Right lobe of liver (tissue), 6 donors: ENCODE results near the gene PLXND1. TPM values are rescaled to one million over a fixed set of nuclear protein-coding genes. Genes with fewer than 3 reads are reported as not detected.

Experiments used
- ATAC-seq, 4 donors: fragments of 200-7000 bp; cut with Tn5 transposase; one replicate each; pipeline ENCODE4 v1.9.1; 2020; ENCODE audit warnings: mild to moderate bottlenecking in 4 of 4, moderate library complexity in 4 of 4
- DNase-seq, 3 donors: peaks; one replicate each; pipeline ENCODE4 v3.0.0-alpha.2; 2020
- H3K27ac ChIP-seq, 3 donors: fragments of 200-600 bp; one replicate each; pipeline ENCODE4 v1.8.0; 2022
- H3K27me3 ChIP-seq, 2 donors: fragments of 200-600 bp; one replicate each; pipeline ENCODE4 v1.8.0; 2022
- H3K36me3 ChIP-seq, 4 donors: fragments of 200-600 bp; sonication (generic) in 1 of 4; one replicate each; pipeline versions ENCODE4 v1.5.1 to v1.8.0; 2017 to 2022; ENCODE audit warnings: control low read depth in 1 of 4
- H3K4me1 ChIP-seq, 4 donors: fragments of 200-600 bp; sonication (generic) in 1 of 4; one replicate each; pipeline versions ENCODE4 v1.5.1 to v1.8.0; 2017 to 2022; ENCODE audit warnings: control low read depth in 1 of 4
- H3K4me3 ChIP-seq, 3 donors: fragments of 200-600 bp; one replicate each; pipeline ENCODE4 v1.8.0; 2022
- H3K9me3 ChIP-seq, 4 donors: fragments of 200-600 bp; sonication (generic) in 1 of 4; one replicate each; pipeline versions ENCODE4 v1.5.1 to v1.8.0; 2017 to 2022; ENCODE audit warnings: control low read depth in 1 of 4
- CTCF ChIP-seq, 4 donors: fragments of 200-600 bp in 3 of 4; fragments of 450-650 bp in 1 of 4; IDR thresholded peaks; one replicate each; pipeline versions ENCODE4 v1.5.1 to v1.8.0; 2016 to 2022; ENCODE audit warnings: antibody characterized with exemption in 4 of 4, mild to moderate bottlenecking in 2 of 4
- POLR2A ChIP-seq: fragments of 450-650 bp; IDR thresholded peaks from one replicate; pipeline ENCODE4 v1.6.1; 2017; ENCODE audit warnings: antibody characterized with exemption, mild to moderate bottlenecking
- WGBS: methylation state at CpG from one replicate; pipeline ENCODE4 v1.1.6; 2018; ENCODE audit warnings: low coverage, low lambda C conversion rate; ENCODE audit not compliant: insufficient coverage; ENCODE audit errors: missing lambda C conversion rate; 5-methylcytosine and 5-hydroxymethylcytosine counted together
- intact Hi-C, 2 donors: fragments of 100-400 bp; cut with DNase I; formaldehyde crosslinking; loops; one replicate each; pipeline versions ENCODE4 v1.11.2 to v1.14.1; 2022
- total RNA-seq, 6 experiments: library from RNA; depleted of rRNA in 2 of 6; stranded (reverse); fragments of >200 nt in 2 of 6; fragmentation: NEBNext Ultra II Directional in 3 of 6; extraction: Animal tissue kit (Norgen Biotek cat#: 25700) in 3 of 6; gene quantifications; one replicate each; pipeline versions ENCODE4 v1.1.0 to v1.2.4, GENCODE V29; 2016 to 2023
- donor health status: DM: no; HTN: yes; CAD: no.
- donor health status: DM: no; HTN: no; CAD: no.
- donor health status: DM: no; HTN: no; CAD: no.
- donor health status: DM: no; HTN: yes; CAD: no.
- donor health status: DM: no; HTN: yes; CAD: no.

PLXND1 gene
- total RNA-seq, 6 experiments from 2014 or later = 27.0 to 48.8 (median 29.6) TPM

DNA sequence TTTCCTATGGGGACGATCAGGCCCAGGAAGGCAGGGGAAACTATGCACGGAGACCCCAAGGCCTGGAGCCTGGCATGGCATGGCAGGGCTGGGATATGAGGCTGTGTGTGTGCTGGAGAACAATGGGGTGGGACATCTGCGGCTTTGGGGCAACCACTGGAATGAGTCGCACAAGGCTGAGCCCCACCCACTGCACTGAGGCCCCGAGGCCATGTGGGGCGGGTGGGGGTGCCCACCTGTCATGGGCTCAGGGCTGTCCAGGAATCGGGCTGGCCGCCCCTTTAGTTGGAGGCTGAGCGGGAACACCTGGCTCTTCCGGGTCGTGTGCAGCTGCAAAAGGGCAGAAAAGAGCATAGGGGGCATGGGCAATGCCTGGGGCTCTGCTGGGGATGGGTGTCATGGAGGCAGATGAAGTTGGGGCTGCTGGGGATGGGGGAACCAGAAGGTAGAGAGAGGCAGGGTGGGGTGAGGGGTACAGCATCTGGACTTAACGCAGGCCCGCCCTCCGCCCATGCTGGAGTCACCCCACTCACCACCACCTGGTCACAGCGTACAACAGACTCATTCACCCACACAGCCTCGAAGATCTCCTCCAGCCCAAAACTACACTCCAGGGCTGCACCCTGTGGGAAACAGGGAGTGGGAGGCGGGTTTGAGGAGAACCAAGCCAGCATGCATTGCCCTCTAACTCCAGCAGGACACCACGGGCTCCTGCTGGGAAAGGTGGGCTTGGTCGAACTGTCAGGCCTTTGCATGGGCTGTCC, 31.1 kb downstream of the PLXND1 start:
- DNase-seq = no peak
- H3K4me3 ChIP-seq = no peak overlapping the region
- no peaks in the 10 kb centered on the region for H3K9me3 ChIP-seq
- intact Hi-C loops = no loop called here
- H3K4me1 ChIP-seq = peaks cover 0 to 13% (median under 1%) of the 10 kb centered on the region in 4 donors
- ATAC-seq = no peak
- 96% methylated on average over 9 of the region's 19 CpGs for WGBS
- H3K27me3 ChIP-seq = no peaks in the 10 kb centered on the region
- H3K27ac ChIP-seq = no peak overlapping the region
- TF ChIP-seq POLR2A (no peak), CTCF (IDR thresholded peaks at IDR 0.05) (no peak)
- no peaks in the 10 kb centered on the region for H3K36me3 ChIP-seq

DNA sequence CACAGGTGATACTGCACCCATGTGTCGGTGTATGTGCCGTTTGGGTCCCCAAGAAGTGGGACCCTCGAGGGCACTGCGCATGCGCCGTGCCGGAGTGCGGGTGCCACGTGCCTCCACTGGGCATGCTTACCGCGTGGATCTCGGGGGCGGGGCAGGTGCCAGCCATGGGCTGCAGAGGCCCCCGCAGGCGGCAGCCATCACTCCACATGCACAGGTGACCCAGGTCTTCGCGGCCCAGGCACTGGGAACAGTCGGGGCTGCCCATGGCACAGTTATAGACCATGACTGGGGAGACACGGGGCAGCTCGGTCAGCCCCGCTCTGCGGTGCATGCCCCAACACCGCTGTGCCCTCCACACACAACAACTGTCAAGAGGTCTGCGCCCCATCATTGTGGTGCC, 32.3 kb downstream of the PLXND1 start:
- H3K27ac ChIP-seq = no peak overlapping the region
- intact Hi-C loops = no loop called here
- H3K4me3 ChIP-seq = no peak overlapping the region
- H3K4me1 ChIP-seq = peaks cover 0 to 13% (median under 1%) of the 10 kb centered on the region in 4 donors
- DNase-seq (no peak), ATAC-seq (no peak)
- TF ChIP-seq CTCF (IDR thresholded peaks at IDR 0.05) (no peak), POLR2A (no peak)
- WGBS = 100% methylated on average over 3 of the region's 24 CpGs
- H3K9me3 ChIP-seq = no peaks in the 10 kb centered on the region
- peaks cover 0 to 4% (median 0%) of the 10 kb centered on the region in 4 donors for H3K36me3 ChIP-seq
- no peaks in the 10 kb centered on the region for H3K27me3 ChIP-seq

GRCh38 chr3:129573493-129573892, 33.0 kb downstream of the PLXND1 start:
- Histone ChIP-seq H3K4me3 (no peak overlapping the region), H3K27me3 (no peaks in the 10 kb centered on the region), H3K4me1 (peaks cover 0 to 13% (median under 1%) of the 10 kb centered on the region in 4 donors), H3K9me3 (no peaks in the 10 kb centered on the region), H3K36me3 (peaks cover 0 to 4% (median 0%) of the 10 kb centered on the region in 4 donors), H3K27ac (no peak overlapping the region)
- DNase-seq = no peak
- TF ChIP-seq POLR2A (no peak), CTCF (IDR thresholded peaks at IDR 0.05) (no peak)
- no peak for ATAC-seq
- intact Hi-C loops = no loop called here
- WGBS = no CpG with 5 or more reads among the region's 14 CpGs

GRCh38 chr3:129572603-129573002, 33.9 kb downstream of the PLXND1 start:
- ATAC-seq (no peak), DNase-seq (no peak)
- H3K27ac ChIP-seq = no peak overlapping the region
- no peaks in the 10 kb centered on the region for H3K9me3 ChIP-seq
- no peak overlapping the region for H3K4me3 ChIP-seq
- H3K36me3 ChIP-seq = peaks cover 0 to 4% (median 0%) of the 10 kb centered on the region in 4 donors
- TF ChIP-seq POLR2A = no peak
- no peak for TF ChIP-seq CTCF (IDR thresholded peaks at IDR 0.05)
- H3K4me1 ChIP-seq = peaks cover 0 to 13% (median under 1%) of the 10 kb centered on the region in 4 donors
- intact Hi-C loops = no loop called here
- no peaks in the 10 kb centered on the region for H3K27me3 ChIP-seq
- WGBS = no CpG with 5 or more reads among the region's 18 CpGs
